HepG2 (cell line): Measurements from ENCODE around the gene GPATCH3. TPM values are rescaled to one million over a fixed set of nuclear protein-coding genes. Genes with fewer than 3 reads are reported as not detected.

Experiments used
- ADNP ChIP-seq: sonication (generic); formaldehyde crosslinking; IDR thresholded peaks from 2 replicates; pipeline ENCODE4 v1.4.0; 2020; ENCODE audit warnings: missing genetic modification reagents
- ATF4 ChIP-seq, 2 experiments: fragments of 450-650 bp in 1 of 2; sonication (generic) in 1 of 2; formaldehyde crosslinking; IDR thresholded peaks; 2 replicates each; pipeline versions ENCODE4 v1.5.0 to v1.8.0; 2020 to 2022; ENCODE audit warnings: mild to moderate bottlenecking in 1 of 2, missing genetic modification reagents in 1 of 2
- ATRX ChIP-seq: sonication (generic); formaldehyde crosslinking; IDR thresholded peaks from 2 replicates; pipeline ENCODE4 v1.4.0; 2020; ENCODE audit warnings: missing genetic modification reagents, borderline replicate concordance
- CBX2 ChIP-seq, 2 experiments: fragments of 200-600 bp in 1 of 2; sonication (generic); formaldehyde crosslinking in 1 of 2; IDR thresholded peaks; 2 replicates each; pipeline versions ENCODE4 v1.7.0 to v1.8.1; 2018 to 2022; ENCODE audit warnings: low read depth in 2 of 2, low read length in 1 of 2, mild to moderate bottlenecking in 1 of 2, missing genetic modification reagents in 1 of 2
- DPF2 ChIP-seq: sonication (generic); formaldehyde crosslinking; IDR thresholded peaks from 2 replicates; pipeline ENCODE4 v1.4.0; 2020; ENCODE audit warnings: mild to moderate bottlenecking, low read depth, missing genetic modification reagents, borderline replicate concordance
- HOXD1 ChIP-seq: sonication (generic); formaldehyde crosslinking; IDR thresholded peaks from 2 replicates; pipeline ENCODE4 v1.5.0; 2020; ENCODE audit warnings: missing genetic modification reagents
- JUND ChIP-seq: sonication (generic); formaldehyde crosslinking; IDR thresholded peaks from 2 replicates; pipeline ENCODE4 v1.8.0; 2022; ENCODE audit warnings: mild to moderate bottlenecking, missing genetic modification reagents
- KAT2B ChIP-seq: fragments of 150-350 bp; IDR thresholded peaks from 2 replicates; pipeline ENCODE4 v1.6.1; 2014; ENCODE audit warnings: low read depth, low read length, borderline replicate concordance
- KDM4B ChIP-seq: sonication (generic); formaldehyde crosslinking; IDR thresholded peaks from 2 replicates; pipeline ENCODE4 v1.4.0; 2020; ENCODE audit warnings: missing genetic modification reagents
- MTA3 ChIP-seq: sonication (generic); formaldehyde crosslinking; IDR thresholded peaks from 2 replicates; pipeline ENCODE4 v1.4.0; 2020; ENCODE audit warnings: missing genetic modification reagents
- NCOA2 ChIP-seq: sonication (generic); formaldehyde crosslinking; IDR thresholded peaks from 2 replicates; pipeline ENCODE4 v1.8.0; 2022; ENCODE audit warnings: inconsistent platforms
- PHF8 ChIP-seq: sonication (generic); formaldehyde crosslinking; IDR thresholded peaks from 2 replicates; pipeline ENCODE4 v1.5.0; 2020; ENCODE audit warnings: missing genetic modification reagents
- PITX1 ChIP-seq: sonication (generic); formaldehyde crosslinking; IDR thresholded peaks from 2 replicates; pipeline ENCODE4 v1.5.1; 2020; ENCODE audit warnings: mild to moderate bottlenecking, missing genetic modification reagents
- RFX1 ChIP-seq: fragments of 450-650 bp; IDR thresholded peaks from 2 replicates; pipeline ENCODE4 v1.6.1; 2017
- RFXAP ChIP-seq: sonication (generic); formaldehyde crosslinking; IDR thresholded peaks from 2 replicates; pipeline ENCODE4 v1.4.0; 2020; ENCODE audit warnings: missing genetic modification reagents, borderline replicate concordance
- RORA ChIP-seq: sonication (generic); formaldehyde crosslinking; IDR thresholded peaks from 2 replicates; pipeline ENCODE4 v1.5.0; 2020; ENCODE audit warnings: mild to moderate bottlenecking, missing genetic modification reagents, moderate library complexity
- RXRA ChIP-seq: sonication (generic); formaldehyde crosslinking; IDR thresholded peaks from 2 replicates; pipeline ENCODE4 v1.5.1; 2020; ENCODE audit warnings: missing genetic modification reagents
- SMAD1 ChIP-seq: sonication (generic); formaldehyde crosslinking; IDR thresholded peaks from 2 replicates; pipeline ENCODE4 v1.4.0; 2020; ENCODE audit warnings: missing genetic modification reagents, low read depth, mild to moderate bottlenecking, borderline replicate concordance
- TBL1XR1 ChIP-seq: fragments of 150-350 bp; IDR thresholded peaks from 2 replicates; pipeline ENCODE4 v1.6.1; 2014; ENCODE audit warnings: borderline replicate concordance, low read length; ENCODE audit not compliant: partially characterized antibody
- ZFP82 ChIP-seq: sonication (generic); formaldehyde crosslinking; IDR thresholded peaks from 2 replicates; pipeline ENCODE4 v1.5.1; 2020; ENCODE audit warnings: mild to moderate bottlenecking, missing genetic modification reagents, borderline replicate concordance
- ZNF24 ChIP-seq: fragments of 450-650 bp; IDR thresholded peaks from 2 replicates; pipeline ENCODE4 v1.6.1; 2017; ENCODE audit warnings: antibody characterized with exemption, mild to moderate bottlenecking
- ZNF251 ChIP-seq: sonication (generic); formaldehyde crosslinking; IDR thresholded peaks from 2 replicates; pipeline ENCODE4 v1.9.0; 2021; ENCODE audit warnings: mild to moderate bottlenecking, missing genetic modification reagents
- ZNF260 ChIP-seq: sonication (generic); formaldehyde crosslinking; IDR thresholded peaks from 2 replicates; pipeline ENCODE4 v1.4.0; 2020; ENCODE audit warnings: missing genetic modification reagents, low read depth, mild to moderate bottlenecking, borderline replicate concordance
- ZNF264 ChIP-seq: sonication (generic); formaldehyde crosslinking; IDR thresholded peaks from 2 replicates; pipeline ENCODE4 v1.4.0; 2020; ENCODE audit warnings: missing genetic modification reagents
- ZNF512 ChIP-seq: sonication (generic); formaldehyde crosslinking; IDR thresholded peaks from 2 replicates; pipeline ENCODE4 v1.4.0; 2020; ENCODE audit warnings: mild to moderate bottlenecking, missing genetic modification reagents
- ZNF615 ChIP-seq: sonication (generic); formaldehyde crosslinking; IDR thresholded peaks from 2 replicates; pipeline ENCODE4 v1.5.0; 2020; ENCODE audit warnings: mild to moderate bottlenecking, missing genetic modification reagents, borderline replicate concordance
- ZNF629 ChIP-seq: sonication (generic); formaldehyde crosslinking; conservative IDR thresholded peaks from 2 replicates; pipeline ENCODE4 v1.5.0; 2020; ENCODE audit warnings: missing genetic modification reagents
- ZNF678 ChIP-seq: sonication (generic); formaldehyde crosslinking; IDR thresholded peaks from 2 replicates; pipeline ENCODE4 v1.4.0; 2020; ENCODE audit warnings: mild to moderate bottlenecking, missing genetic modification reagents
- ZZZ3 ChIP-seq: sonication (generic); formaldehyde crosslinking; IDR thresholded peaks from 2 replicates; pipeline ENCODE4 v1.4.0; 2020; ENCODE audit warnings: missing genetic modification reagents, mild to moderate bottlenecking, borderline replicate concordance
- polyA plus RNA-seq, 8 experiments: library from polyadenylated mRNA; depleted of rRNA in 3 of 8; stranded (reverse) in 7 of 8; unstranded in 1 of 8; fragments of >200 nt; fragmentation: Illumina TruSeq in 4 of 8; extraction: Trizol in 4 of 8; gene quantifications; 2 replicates each; pipeline versions ENCODE4 v1.2.1 to v1.2.3, GENCODE V29; 2011 to 2016; ENCODE audit warnings: low read depth in 4 of 8, missing spikeins in 1 of 8, mixed read lengths in 1 of 8; ENCODE audit not compliant: insufficient read depth in 1 of 8
- total RNA-seq, 5 experiments: library from RNA; depleted of rRNA; stranded (reverse); fragments of >200 nt; fragmentation: Illumina TruSeq; extraction: Trizol; gene quantifications; 2 replicates each; pipeline ENCODE4 v1.2.3, GENCODE V29; 2016; ENCODE audit warnings: low read depth in 1 of 5
- TF ChIP-seq, protein P1 (sequence below): sonication (generic); formaldehyde crosslinking; IDR thresholded peaks from 2 replicates; pipeline ENCODE4 v1.5.0; 2020; ENCODE audit warnings: missing genetic modification reagents, mild to moderate bottlenecking, borderline replicate concordance

GPATCH3 gene
- total and polyA plus RNA-seq, 2 of the 13 experiments (the other 11 are each of a cell fraction or from before 2014, with no cell fraction given) = 8.3 to 11.0 TPM

GRCh38 chr1:26911399-26912146 lies 11.3 kb upstream of the GPATCH3 start (continued):
- TF ChIP-seq DPF2 (CRISPR knock-in tag) (no peak), ZNF678 (CRISPR knock-in tag) (no peak), ATF4 (CRISPR knock-in tag; IDR thresholded peaks at IDR 0.05) (no peak), ZNF264 (CRISPR knock-in tag) (no peak), ZNF629 (CRISPR knock-in tag) (no peak), ZZZ3 (CRISPR knock-in tag) (no peak), ZNF251 (CRISPR knock-in tag) (no peak), ZNF615 (CRISPR knock-in tag) (no peak), NCOA2 (CRISPR knock-in tag) (no peak), SMAD1 (CRISPR knock-in tag) (no peak), RFX1 (no peak), ZNF24 (no peak), JUND (no peak), TBL1XR1 (no peak), RXRA (no peak), RFXAP (CRISPR knock-in tag) (no peak), ZNF260 (CRISPR knock-in tag) (no peak), ZNF512 (CRISPR knock-in tag) (no peak), PITX1 (CRISPR knock-in tag) (no peak), HOXD1 (no peak), CBX2 (IDR thresholded peaks at IDR 0.05; ENCODE audit: low read depth, low read length) (no peak), CBX2 (CRISPR knock-in tag; IDR thresholded peaks at IDR 0.05; ENCODE audit: low read depth) (no peak), ATRX (CRISPR knock-in tag) (no peak), MTA3 (no peak), KAT2B (no peak), ADNP (CRISPR knock-in tag) (no peak), KDM4B (CRISPR knock-in tag) (no peak), ZFP82 (CRISPR knock-in tag) (no peak), PHF8 (CRISPR knock-in tag) (peak; percentile 36), RORA (CRISPR knock-in tag) (no peak)
- TF ChIP-seq, protein P1, sequence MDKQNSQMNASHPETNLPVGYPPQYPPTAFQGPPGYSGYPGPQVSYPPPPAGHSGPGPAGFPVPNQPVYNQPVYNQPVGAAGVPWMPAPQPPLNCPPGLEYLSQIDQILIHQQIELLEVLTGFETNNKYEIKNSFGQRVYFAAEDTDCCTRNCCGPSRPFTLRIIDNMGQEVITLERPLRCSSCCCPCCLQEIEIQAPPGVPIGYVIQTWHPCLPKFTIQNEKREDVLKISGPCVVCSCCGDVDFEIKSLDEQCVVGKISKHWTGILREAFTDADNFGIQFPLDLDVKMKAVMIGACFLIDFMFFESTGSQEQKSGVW (CRISPR knock-in tag) = no peak
